Esophagus (tissue), 2 donors: Measurements from ENCODE around the gene ACVRL1. TPM values are rescaled to one million over a fixed set of nuclear protein-coding genes. Genes with fewer than 3 reads are reported as not detected.

Experiments used
- H3K27ac ChIP-seq, 2 donors: one replicate each; pipeline ENCODE4 v1.5.1; 2013; ENCODE audit warnings: low read depth in 2 of 2, mild to moderate bottlenecking in 2 of 2, inconsistent platforms in 1 of 2, low read length in 1 of 2, moderate library complexity in 1 of 2
- H3K27me3 ChIP-seq, 2 donors: one replicate each; pipeline ENCODE4 v1.6.1; 2013; ENCODE audit warnings: low read length in 2 of 2, control low read depth in 1 of 2, mild to moderate bottlenecking in 1 of 2; ENCODE audit not compliant: insufficient read depth in 2 of 2, control insufficient read depth in 1 of 2
- H3K36me3 ChIP-seq, 2 donors: one replicate each; pipeline ENCODE4 v1.6.1; 2013; ENCODE audit warnings: low read length in 1 of 2; ENCODE audit not compliant: control insufficient read depth in 2 of 2, insufficient read depth in 2 of 2
- H3K4me1 ChIP-seq, 2 donors: one replicate each; pipeline ENCODE4 v1.6.1; 2013; ENCODE audit warnings: low read length in 1 of 2; ENCODE audit not compliant: control insufficient read depth in 2 of 2, insufficient read depth in 2 of 2
- H3K4me3 ChIP-seq, 2 donors: one replicate each; pipeline ENCODE4 v1.5.1; 2013; ENCODE audit warnings: low read length in 2 of 2, mild to moderate bottlenecking in 2 of 2, low read depth in 1 of 2, moderate library complexity in 1 of 2
- H3K9me3 ChIP-seq, 2 donors: one replicate each; pipeline ENCODE4 v1.6.1; 2013; ENCODE audit warnings: mild to moderate bottlenecking in 2 of 2, low read depth in 1 of 2, low read length in 1 of 2, moderate library complexity in 1 of 2; ENCODE audit not compliant: control insufficient read depth in 2 of 2, insufficient read depth in 1 of 2
- WGBS, 2 donors: extraction: QIAGEN DNeasy Blood & Tissue Kit; methylation state at CpG; one replicate each; pipeline ENCODE4 v1.1.7; 2013; 5-methylcytosine and 5-hydroxymethylcytosine counted together
- polyA plus RNA-seq, 2 donors: library from polyadenylated mRNA; stranded (reverse); fragments of 200-250 nt; gene quantifications; one replicate each; pipeline ENCODE4 v1.2.3, GENCODE V29; 2013
- donor health status: healthy with polysubstance abuse.
- donor health status: Bipolar disorder and iron deficiency.

Gene ACVRL1
- polyA plus RNA-seq, 2 donors: 3.4 to 5.2 TPM

DNA sequence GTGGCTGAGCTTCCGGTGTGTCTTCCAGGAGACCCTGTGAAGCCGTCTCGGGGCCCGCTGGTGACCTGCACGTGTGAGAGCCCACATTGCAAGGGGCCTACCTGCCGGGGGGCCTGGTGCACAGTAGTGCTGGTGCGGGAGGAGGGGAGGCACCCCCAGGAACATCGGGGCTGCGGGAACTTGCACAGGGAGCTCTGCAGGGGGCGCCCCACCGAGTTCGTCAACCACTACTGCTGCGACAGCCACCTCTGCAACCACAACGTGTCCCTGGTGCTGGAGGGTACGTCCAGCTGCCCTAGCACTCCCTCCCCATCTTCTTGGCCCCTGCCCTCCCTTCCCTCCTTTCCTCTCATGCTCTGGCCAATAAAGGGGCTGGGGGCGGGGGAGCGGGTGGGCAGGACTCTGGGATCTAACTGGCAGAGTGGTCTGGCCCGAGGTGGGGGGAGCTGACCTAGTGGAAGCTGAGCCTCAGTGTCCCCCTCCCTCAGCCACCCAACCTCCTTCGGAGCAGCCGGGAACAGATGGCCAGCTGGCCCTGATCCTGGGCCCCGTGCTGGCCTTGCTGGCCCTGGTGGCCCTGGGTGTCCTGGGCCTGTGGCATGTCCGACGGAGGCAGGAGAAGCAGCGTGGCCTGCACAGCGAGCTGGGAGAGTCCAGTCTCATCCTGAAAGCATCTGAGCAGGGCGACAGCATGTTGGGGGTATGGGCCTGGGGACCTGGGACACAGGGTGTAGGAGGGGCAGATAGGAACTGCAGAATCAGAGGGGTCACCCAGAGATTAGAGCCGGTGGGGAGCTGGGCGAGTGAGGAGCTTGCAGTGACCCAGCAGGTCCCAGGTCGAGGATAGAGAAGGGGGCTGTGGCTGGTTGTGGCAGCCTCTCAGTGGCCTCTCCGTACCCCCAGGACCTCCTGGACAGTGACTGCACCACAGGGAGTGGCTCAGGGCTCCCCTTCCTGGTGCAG lies 6.0 kb downstream of the ACVRL1 start:
- H3K27me3 ChIP-seq: no peaks in the 10 kb centered on the region
- H3K36me3 ChIP-seq: peaks cover 0 to 2% of the 10 kb centered on the region in 2 donors
- H3K4me3 ChIP-seq: no peak overlapping the region
- H3K9me3 ChIP-seq: no peaks in the 10 kb centered on the region
- H3K27ac ChIP-seq: no peak overlapping the region
- no peaks in the 10 kb centered on the region for H3K4me1 ChIP-seq
- WGBS, 2 donors: 76 to 81% methylated on average over 30 of the region's 30 CpGs

DNA sequence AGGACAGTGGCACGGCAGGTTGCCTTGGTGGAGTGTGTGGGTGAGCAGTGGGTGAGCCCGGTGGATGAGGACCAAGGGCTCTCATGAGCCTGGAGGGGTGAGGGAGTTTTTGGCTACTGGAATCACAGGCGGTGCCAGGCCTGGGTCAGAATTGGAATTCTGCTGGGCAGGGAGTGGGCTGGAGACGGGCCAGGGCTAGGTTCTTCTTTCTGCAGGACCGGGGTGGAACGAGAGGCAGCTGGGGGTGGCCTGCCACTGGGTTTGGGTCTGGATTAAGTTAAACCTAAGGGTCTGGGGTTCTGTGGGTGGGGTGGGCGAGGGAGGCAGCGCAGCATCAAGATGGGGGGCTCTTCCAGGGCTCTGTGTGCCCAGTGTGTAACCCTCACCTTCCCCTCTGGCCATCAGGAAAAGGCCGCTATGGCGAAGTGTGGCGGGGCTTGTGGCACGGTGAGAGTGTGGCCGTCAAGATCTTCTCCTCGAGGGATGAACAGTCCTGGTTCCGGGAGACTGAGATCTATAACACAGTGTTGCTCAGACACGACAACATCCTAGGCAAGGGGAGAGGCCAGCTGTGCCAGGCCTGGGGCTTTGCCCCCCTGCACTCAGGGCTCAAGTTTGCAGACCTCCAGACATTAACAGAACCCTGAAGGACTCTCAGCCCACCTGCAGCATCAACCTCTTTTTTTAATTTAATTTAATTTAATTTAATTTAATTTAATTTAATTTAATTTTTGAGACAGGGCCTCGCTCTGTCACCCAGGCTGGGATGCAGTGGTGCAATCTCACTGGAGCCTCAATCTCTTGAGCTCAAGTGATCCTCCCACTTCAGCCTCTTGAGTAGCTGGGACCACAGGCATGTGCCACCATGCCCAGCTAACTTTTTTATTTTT lies 7.0 kb downstream of the ACVRL1 start:
- H3K27me3 ChIP-seq: no peaks in the 10 kb centered on the region
- H3K4me3 ChIP-seq: no peak overlapping the region
- H3K27ac ChIP-seq: no peak overlapping the region
- H3K4me1 ChIP-seq: no peaks in the 10 kb centered on the region
- no peaks in the 10 kb centered on the region for H3K9me3 ChIP-seq
- 74 to 80% methylated on average over 17 of the region's 17 CpGs for WGBS, 2 donors
- H3K36me3 ChIP-seq: peaks cover 0 to 2% of the 10 kb centered on the region in 2 donors

DNA sequence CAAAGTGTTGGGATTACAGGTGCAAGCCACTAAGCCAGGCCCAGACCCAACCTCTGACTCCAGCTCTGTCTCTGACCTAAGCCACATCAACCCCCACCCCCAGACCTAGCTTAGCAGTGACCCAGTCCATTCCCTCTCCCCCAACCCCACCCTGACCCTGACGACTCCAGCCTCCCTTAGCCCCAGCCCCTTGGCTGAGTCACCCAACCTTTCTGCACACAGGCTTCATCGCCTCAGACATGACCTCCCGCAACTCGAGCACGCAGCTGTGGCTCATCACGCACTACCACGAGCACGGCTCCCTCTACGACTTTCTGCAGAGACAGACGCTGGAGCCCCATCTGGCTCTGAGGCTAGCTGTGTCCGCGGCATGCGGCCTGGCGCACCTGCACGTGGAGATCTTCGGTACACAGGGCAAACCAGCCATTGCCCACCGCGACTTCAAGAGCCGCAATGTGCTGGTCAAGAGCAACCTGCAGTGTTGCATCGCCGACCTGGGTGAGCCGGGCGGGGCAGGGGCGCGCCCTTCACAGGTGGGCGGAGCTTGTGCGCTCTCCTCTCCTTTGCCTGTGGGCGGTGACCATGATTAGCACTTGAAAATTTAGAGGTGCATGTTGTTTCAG lies 7.8 kb downstream of the ACVRL1 start:
- H3K4me3 ChIP-seq: no peak overlapping the region
- H3K27ac ChIP-seq: no peak overlapping the region
- no peaks in the 10 kb centered on the region for H3K27me3 ChIP-seq
- no peaks in the 10 kb centered on the region for H3K4me1 ChIP-seq
- H3K9me3 ChIP-seq: no peaks in the 10 kb centered on the region
- peaks cover 0 to 2% of the 10 kb centered on the region in 2 donors for H3K36me3 ChIP-seq
- WGBS, 2 donors: 76 to 83% methylated on average over 28 of the region's 28 CpGs

DNA sequence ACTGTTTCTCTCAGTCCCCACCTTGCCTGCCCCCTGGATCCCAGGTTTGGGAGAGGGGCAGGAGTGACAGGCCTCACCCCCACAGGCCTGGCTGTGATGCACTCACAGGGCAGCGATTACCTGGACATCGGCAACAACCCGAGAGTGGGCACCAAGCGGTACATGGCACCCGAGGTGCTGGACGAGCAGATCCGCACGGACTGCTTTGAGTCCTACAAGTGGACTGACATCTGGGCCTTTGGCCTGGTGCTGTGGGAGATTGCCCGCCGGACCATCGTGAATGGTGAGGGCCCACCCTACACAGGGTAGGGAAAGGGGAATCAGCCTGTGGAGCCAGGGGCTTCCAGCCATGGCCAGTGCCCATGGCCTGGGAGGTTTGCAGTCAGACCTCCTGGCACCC lies 8.6 kb downstream of the ACVRL1 start:
- no peak overlapping the region for H3K27ac ChIP-seq
- WGBS, 2 donors: 96% methylated on average over 11 of the region's 11 CpGs
- no peaks in the 10 kb centered on the region for H3K9me3 ChIP-seq
- no peak overlapping the region for H3K4me3 ChIP-seq
- no peaks in the 10 kb centered on the region for H3K4me1 ChIP-seq
- peaks cover 0 to 2% of the 10 kb centered on the region in 2 donors for H3K36me3 ChIP-seq
- H3K27me3 ChIP-seq: no peaks in the 10 kb centered on the region

DNA sequence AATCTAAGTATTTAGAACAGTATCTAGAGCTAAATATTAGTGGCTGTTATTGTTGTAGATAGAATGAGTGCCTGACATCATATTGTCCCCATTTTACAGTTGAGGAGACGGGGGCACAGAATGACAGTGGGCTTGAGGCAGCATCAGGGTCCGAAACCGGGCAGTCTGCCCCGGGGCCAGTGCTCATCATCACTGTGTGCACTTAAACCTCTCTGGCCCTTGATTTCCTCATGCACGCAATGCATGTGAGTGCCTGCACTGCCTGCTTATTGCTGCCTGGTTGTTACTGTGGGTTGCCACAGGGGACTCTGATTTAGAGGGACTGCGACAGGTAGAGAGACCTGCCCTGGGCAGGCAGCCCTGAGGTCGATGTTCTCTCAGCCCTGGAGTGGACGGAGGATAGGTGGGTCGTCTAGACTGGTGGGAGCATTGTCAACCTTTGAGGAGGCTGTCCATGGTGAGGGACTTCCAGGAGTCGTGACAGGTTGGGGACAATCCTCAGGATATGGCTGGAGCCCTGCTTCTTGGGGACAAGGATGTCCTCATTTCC lies 9.8 kb downstream of the ACVRL1 start:
- Histone ChIP-seq H3K4me1 (no peaks in the 10 kb centered on the region), H3K36me3 (peaks cover 0 to 2% of the 10 kb centered on the region in 2 donors), H3K27ac (peak overlapping the region in 1 of 2 donors; percentile 22), H3K4me3 (no peak overlapping the region), H3K9me3 (no peaks in the 10 kb centered on the region), H3K27me3 (no peaks in the 10 kb centered on the region)
- 86 to 87% methylated on average over 10 of the region's 10 CpGs for WGBS, 2 donors

DNA sequence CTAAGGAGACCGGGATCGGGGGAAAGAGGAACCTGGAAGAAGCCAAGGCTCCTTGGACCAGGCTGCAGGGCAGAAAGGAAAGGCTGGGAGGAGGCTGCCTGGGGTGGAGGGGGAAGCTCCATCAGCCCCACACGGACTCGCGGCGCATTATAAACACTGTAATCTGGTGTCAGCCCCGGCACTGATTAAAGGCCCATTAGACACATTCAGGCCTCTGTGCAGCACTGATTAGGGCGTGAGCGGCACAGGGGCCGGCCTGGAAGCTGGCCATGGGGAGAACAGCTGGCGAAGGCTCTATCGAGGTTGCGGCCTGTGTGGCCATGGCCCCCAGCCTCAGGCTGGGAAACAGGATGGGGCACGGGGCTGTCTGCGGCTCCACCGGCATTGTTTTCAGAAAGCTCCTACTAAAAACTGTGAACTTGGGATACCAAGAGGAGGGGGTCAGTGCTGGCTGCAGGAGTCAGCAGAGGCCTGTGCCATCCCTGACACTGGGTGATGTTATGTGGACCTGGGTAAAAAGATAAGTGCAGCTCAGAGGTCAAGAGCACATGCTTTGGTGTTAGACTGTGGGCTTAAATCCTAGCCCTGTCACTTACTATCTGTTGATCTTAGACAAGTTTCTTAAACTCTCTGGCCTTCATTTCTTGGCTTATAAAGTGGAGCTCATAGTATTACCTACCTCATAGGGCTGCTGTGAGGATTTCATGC lies 10.6 kb downstream of the ACVRL1 start:
- no peaks in the 10 kb centered on the region for H3K27me3 ChIP-seq
- peaks cover 0 to 4% of the 10 kb centered on the region in 2 donors for H3K4me1 ChIP-seq
- no peak overlapping the region for H3K4me3 ChIP-seq
- WGBS, 2 donors: 56 to 66% methylated on average over 16 of the region's 16 CpGs
- peaks cover 0 to 2% of the 10 kb centered on the region in 2 donors for H3K36me3 ChIP-seq
- peak overlapping the region in 1 of 2 donors; percentile 56 for H3K27ac ChIP-seq
- H3K9me3 ChIP-seq: no peaks in the 10 kb centered on the region

DNA sequence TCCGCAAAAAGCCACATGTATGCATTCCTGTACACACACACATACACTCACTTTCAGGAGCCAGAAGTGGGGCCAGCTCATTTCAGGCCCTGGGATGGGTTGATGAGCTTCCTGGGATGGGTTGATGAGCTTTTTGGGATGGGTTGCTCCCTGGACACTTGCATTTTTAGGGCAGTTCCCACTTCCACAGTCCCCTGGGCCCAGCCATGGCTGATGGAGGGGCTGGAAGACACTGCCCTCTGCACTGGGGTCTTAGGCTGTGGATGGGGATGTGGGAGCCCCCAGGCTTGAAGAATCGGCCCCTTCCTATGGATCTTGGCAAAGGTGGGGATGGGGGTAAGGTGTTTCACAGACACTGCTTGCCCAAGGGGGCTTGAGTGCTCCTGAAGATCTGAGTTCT lies 12.7 kb downstream of the ACVRL1 start:
- Histone ChIP-seq H3K27ac (no peak overlapping the region), H3K4me1 (peaks cover 0 to 9% of the 10 kb centered on the region in 2 donors), H3K36me3 (peaks cover 0 to 2% of the 10 kb centered on the region in 2 donors), H3K9me3 (no peaks in the 10 kb centered on the region), H3K27me3 (no peaks in the 10 kb centered on the region), H3K4me3 (no peak overlapping the region)
- 85% methylated on average over 2 of the region's 2 CpGs for WGBS, 2 donors

DNA sequence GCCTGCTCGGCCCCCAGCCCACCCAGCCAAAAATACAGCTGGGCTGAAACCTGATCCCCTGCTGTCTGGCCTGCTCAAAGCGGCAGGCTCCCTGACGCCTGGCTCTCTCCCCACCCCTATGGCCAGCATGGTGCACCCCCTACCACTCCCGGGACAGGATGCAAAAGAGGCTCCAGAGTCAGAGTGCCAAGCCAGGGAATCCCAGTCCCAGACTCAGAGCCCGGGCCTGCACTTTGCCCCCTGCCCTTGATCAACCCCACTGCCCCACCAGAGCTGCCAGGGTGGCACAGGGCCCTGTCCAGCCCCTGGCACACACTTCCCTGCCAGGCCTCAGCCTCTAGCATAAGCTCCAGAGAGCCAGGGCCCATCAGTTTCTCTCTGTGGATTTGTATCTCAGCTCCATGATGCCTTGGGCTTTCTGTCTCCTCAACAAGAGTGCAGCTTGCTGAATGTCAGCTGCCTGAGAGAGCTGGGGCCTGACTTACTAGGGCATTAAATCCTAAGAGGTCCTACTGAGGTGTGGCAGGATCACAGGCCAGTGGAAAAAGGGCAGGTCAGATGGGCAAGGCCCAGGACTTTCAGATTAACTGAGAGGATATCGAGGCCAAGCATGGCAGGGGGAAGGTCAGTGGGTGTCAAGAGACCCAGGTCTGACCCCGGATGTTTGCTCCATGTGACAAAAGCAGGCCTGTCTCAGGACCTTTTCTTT lies 13.9 kb downstream of the ACVRL1 start:
- H3K9me3 ChIP-seq: no peaks in the 10 kb centered on the region
- no peak overlapping the region for H3K4me3 ChIP-seq
- no peak overlapping the region for H3K27ac ChIP-seq
- H3K4me1 ChIP-seq: peaks cover 0 to 9% of the 10 kb centered on the region in 2 donors
- WGBS, 2 donors: 78 to 83% methylated on average over 7 of the region's 7 CpGs
- H3K27me3 ChIP-seq: no peaks in the 10 kb centered on the region
- H3K36me3 ChIP-seq: no peaks in the 10 kb centered on the region
